GM21529 (cell line): ENCODE results near the gene RFXAP.

Experiments
- ATAC-seq: cut with Tn5 transposase; IDR thresholded peaks from one replicate; pipeline ENCODE4 v1.9.1; 2021; ENCODE audit not compliant: unreplicated experiment

The RFXAP gene

GRCh38 chr13:36862722-36863121 lies 43.7 kb downstream of the RFXAP start:
- ATAC-seq = no peak

DNA sequence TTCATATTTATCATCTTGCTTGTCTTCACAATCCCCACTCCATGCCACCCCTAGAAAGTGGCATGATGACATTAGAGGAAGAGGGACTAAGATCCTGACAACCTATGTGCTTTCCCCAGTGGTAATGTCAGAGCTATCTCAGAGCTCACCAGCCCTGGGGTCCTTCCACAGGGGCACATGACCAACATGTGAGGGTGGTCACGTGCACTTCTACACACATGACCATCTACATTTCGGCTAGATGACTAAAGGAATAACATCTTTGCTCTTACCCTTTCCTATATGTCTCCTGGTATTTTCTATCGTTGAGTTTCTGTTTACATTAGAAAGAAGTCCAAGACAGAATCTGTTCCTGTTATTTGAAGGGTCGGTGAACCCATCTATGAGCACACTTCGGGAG lies 46.2 kb downstream of the RFXAP start:
- ATAC-seq = no peak

GRCh38 chr13:36866232-36866631 lies 47.2 kb downstream of the RFXAP start:
- ATAC-seq = no peak

- ATAC-seq = no peak
Observed at GRCh38 chr13:36870050-36870692, 51.1 kb downstream of the RFXAP start.

GRCh38 chr13:36872621-36873020 lies 53.6 kb downstream of the RFXAP start:
- no peak for ATAC-seq

GRCh38 chr13:36875431-36875830 lies 56.4 kb downstream of the RFXAP start:
- no peak for ATAC-seq

GRCh38 chr13:36875961-36876360 lies 56.9 kb downstream of the RFXAP start:
- ATAC-seq = no peak
